Endothelial cell of umbilical vein (primary cell): Measurements from ENCODE around the gene DDX56. TPM values are rescaled to one million over a fixed set of nuclear protein-coding genes. Genes with fewer than 3 reads are reported as not detected.

Experiments used
- BruUV-seq: library from RNA; stranded (reverse); fragments of 400-500 nt; replicated peaks from 2 replicates; lab custom pipeline; 2021; lab: Mats Ljungman, UMichigan
- CTCF ChIA-PET: fragments of 300-600, 350-600 bp; sonication (Branson Sonifier 250); formaldehyde crosslinking; loops from one replicate; lab custom pipeline; 2021; ENCODE audit warnings: antibody characterized with exemption, inconsistent platforms; lab: Charles Lee
- POLR2A ChIA-PET: fragments of 300-600, 350-600 bp; sonication (Branson Sonifier 250); formaldehyde crosslinking; loops from one replicate; lab custom pipeline; 2021; ENCODE audit warnings: antibody characterized with exemption, inconsistent platforms; lab: Charles Lee
- DNase-seq: peaks from one replicate; pipeline ENCODE4 v3.0.0-alpha.2; 2011; ENCODE audit warnings: low read depth, low spot score
- FAIRE-seq: peaks from 2 replicates; lab custom pipeline; 2011; peaks lifted over from hg19 to GRCh38; lab: Jason Lieb, UNC
- H2AFZ ChIP-seq: 2 replicates; pipeline ENCODE4 v1.6.0; 2012; ENCODE audit warnings: low read depth, low read length, control low read depth, inconsistent platforms
- H3K27ac ChIP-seq: 2 replicates; pipeline ENCODE4 v1.5.1; 2011; ENCODE audit warnings: low read depth, mild to moderate bottlenecking, control low read depth, low read length, moderate library complexity; ENCODE audit not compliant: insufficient read depth
- H3K27me3 ChIP-seq, 2 experiments: 2 replicates each; pipeline versions ENCODE4 v1.6.0 to v1.6.1; 2011; ENCODE audit warnings: low read length in 2 of 2, mixed read lengths in 1 of 2; ENCODE audit not compliant: control insufficient read depth in 2 of 2, insufficient read depth in 2 of 2
- H3K36me3 ChIP-seq, 2 experiments: 2 replicates in 1 of 2; 3 replicates in 1 of 2; pipeline ENCODE4 v1.5.1; 2011; ENCODE audit warnings: low read length in 2 of 2, mild to moderate bottlenecking in 1 of 2, moderate library complexity in 1 of 2; ENCODE audit not compliant: control insufficient read depth in 2 of 2, insufficient read depth in 2 of 2; ENCODE audit errors: extremely low read depth in 1 of 2
- H3K4me1 ChIP-seq: 3 replicates; pipeline ENCODE4 v1.5.1; 2011; ENCODE audit warnings: mild to moderate bottlenecking, low read length; ENCODE audit not compliant: control insufficient read depth, insufficient read depth; ENCODE audit errors: extremely low read depth
- H3K4me2 ChIP-seq: 2 replicates; pipeline ENCODE4 v1.6.1; 2011; ENCODE audit warnings: low read length, control low read depth, mixed read lengths; ENCODE audit not compliant: insufficient read depth
- H3K4me3 ChIP-seq, 3 experiments: fragments of 200-600 bp in 1 of 3; sonication (generic), shearing (Covaris generic) in 1 of 3; replicated peaks in 1 of 3; 2 replicates each; pipeline ENCODE4 v1.5.1; 2011 to 2016; ENCODE audit warnings: control low read depth in 3 of 3, low read length in 3 of 3, mild to moderate bottlenecking in 2 of 3, inconsistent platforms in 1 of 3, low read depth in 1 of 3, moderate library complexity in 1 of 3; ENCODE audit not compliant: insufficient read depth in 1 of 3
- H3K79me2 ChIP-seq: 2 replicates; pipeline ENCODE4 v1.6.0; 2012; ENCODE audit warnings: low read length, inconsistent platforms; ENCODE audit not compliant: control insufficient read depth, insufficient read depth
- H3K9ac ChIP-seq: replicated peaks from 2 replicates; pipeline ENCODE3; 2011; ENCODE audit warnings: low read length, control low read depth; ENCODE audit not compliant: insufficient read depth; ENCODE audit errors: extremely low read depth
- H3K9me1 ChIP-seq: replicated peaks from 3 replicates; pipeline ENCODE4 v1.6.0; 2011; ENCODE audit warnings: mild to moderate bottlenecking, low read length; ENCODE audit not compliant: control insufficient read depth, insufficient read depth; ENCODE audit errors: extremely low read depth
- H3K9me3 ChIP-seq: replicated peaks from 2 replicates; pipeline ENCODE4 v1.5.1; 2012; ENCODE audit warnings: low read length, inconsistent platforms; ENCODE audit not compliant: control insufficient read depth, insufficient read depth
- H4K20me1 ChIP-seq: replicated peaks from 2 replicates; pipeline ENCODE3; 2011; ENCODE audit warnings: mild to moderate bottlenecking, low read length; ENCODE audit not compliant: control insufficient read depth, insufficient read depth; ENCODE audit errors: extremely low read depth
- CTCF ChIP-seq, 2 donors: IDR thresholded peaks; 1 replicate in 1 of 2; 2 replicates in 1 of 2; pipeline ENCODE4 v1.5.1; 2011; ENCODE audit warnings: low read length in 2 of 2, mild to moderate bottlenecking in 2 of 2, moderate library complexity in 2 of 2, control low read depth in 1 of 2, inconsistent platforms in 1 of 2, low read depth in 1 of 2; ENCODE audit not compliant: insufficient read depth in 1 of 2; ENCODE audit errors: extremely low read depth in 1 of 2
- EZH2 ChIP-seq: IDR thresholded peaks from 2 replicates; pipeline ENCODE4 v1.6.1; 2012; ENCODE audit warnings: borderline replicate concordance, low read depth, mild to moderate bottlenecking, moderate library complexity, low read length, inconsistent platforms; ENCODE audit not compliant: severe bottlenecking
- FOS ChIP-seq: IDR thresholded peaks from 2 replicates; pipeline ENCODE4 v1.6.1; 2011; ENCODE audit warnings: mild to moderate bottlenecking, low read length, moderate library complexity, borderline replicate concordance; ENCODE audit not compliant: insufficient read depth
- GATA2 ChIP-seq: IDR thresholded peaks from 2 replicates; pipeline ENCODE4 v1.7.0; 2011; ENCODE audit warnings: low read depth, mild to moderate bottlenecking, moderate library complexity, mixed read lengths, low read length; ENCODE audit not compliant: insufficient read length, insufficient read depth
- JUN ChIP-seq: IDR thresholded peaks from 2 replicates; pipeline ENCODE4 v1.6.1; 2011; ENCODE audit warnings: borderline replicate concordance, low read depth; ENCODE audit not compliant: insufficient read length, insufficient read depth
- MAX ChIP-seq: IDR thresholded peaks from 2 replicates; pipeline ENCODE4 v1.6.1; 2011; ENCODE audit not compliant: insufficient read depth, insufficient read length
- MYC ChIP-seq: IDR thresholded peaks from one replicate; pipeline ENCODE4 v1.6.1; 2011; ENCODE audit warnings: mild to moderate bottlenecking, low read depth, low read length
- POLR2A ChIP-seq: IDR thresholded peaks from 2 replicates; pipeline ENCODE4 v1.6.1; 2012; ENCODE audit warnings: low read depth, mild to moderate bottlenecking, control low read depth, low read length
- POLR2AphosphoS5 ChIP-seq: IDR thresholded peaks from 2 replicates; pipeline ENCODE4 v1.6.1; 2012; ENCODE audit warnings: low read depth, mild to moderate bottlenecking, control low read depth, low read length, moderate library complexity; ENCODE audit not compliant: insufficient read depth
- dilution Hi-C: fragments of 300-500 bp; cut with MboI; formaldehyde crosslinking; loops from one replicate; pipeline ENCODE4 v1.15.0; 2019; ENCODE audit warnings: low sequenced_read_pairs; ENCODE audit not compliant: extremely low pct_ligation_motif_present
- intact Hi-C: fragments of 100-400 bp; cut with micrococcal nuclease; formaldehyde crosslinking; loops from one replicate; pipeline ENCODE4 v1.10.0; 2022
- polyA plus RNA-seq, 4 experiments: library from polyadenylated mRNA; depleted of rRNA in 3 of 4; stranded (reverse) in 3 of 4; unstranded in 1 of 4; fragments of >200 nt; gene quantifications; 2 replicates each; pipeline versions ENCODE4 v1.2.1 to v1.2.3, GENCODE V29; 2011 to 2012; ENCODE audit warnings: missing spikeins in 1 of 4
- total RNA-seq: library from RNA; stranded (reverse); gene quantifications from 2 replicates; pipeline ENCODE4 v1.2.3, GENCODE V29; 2021

Gene DDX56
- total and polyA plus RNA-seq, 2 donors (not counting 3 experiments of a cell fraction or from before 2014, with no cell fraction given), result 94.7 to 96.6 TPM

- dilution Hi-C loops, result no loop called here
- H3K79me2 ChIP-seq, result peaks cover 37% of the 10 kb centered on the region
- no peaks in the 10 kb centered on the region for H3K9me3 ChIP-seq
- ChIA-PET POLR2A (no interaction called here), CTCF (interaction anchor here (1.7 kb wide), 1 partner anchor 11 kb away, joined by 6 read pairs; no protein-coding TSS in a partner anchor)
- BruUV-seq, result no TSS peak
- no peaks in the 10 kb centered on the region for H3K9me1 ChIP-seq
- no peak overlapping the region for H3K4me3 ChIP-seq
- H4K20me1 ChIP-seq, result no peaks in the 10 kb centered on the region
- DNase-seq, result no peak
- intact Hi-C loops, result no loop called here
- no peak overlapping the region for H3K9ac ChIP-seq
- no peak overlapping the region for H2AFZ ChIP-seq
- peaks cover 15% of the 10 kb centered on the region for H3K4me1 ChIP-seq
- no peak overlapping the region for H3K27ac ChIP-seq
- no peak for FAIRE-seq
- no peak overlapping the region for H3K4me2 ChIP-seq
- H3K27me3 ChIP-seq, result no peaks in the 10 kb centered on the region
- TF ChIP-seq FOS (no peak), CTCF (IDR thresholded peaks at IDR 0.05; ENCODE audit: extremely low read depth in 1 of 2, insufficient read depth in 1 of 2, low read depth in 1 of 2, low read length in 2 of 2) (no peak), JUN (no peak)
- H3K36me3 ChIP-seq, result peaks cover 15 to 22% of the 10 kb centered on the region in 2 experiments
Observed at GRCh38 chr7:44576228-44576627, 2.5 kb upstream of the DDX56 start.

GRCh38 chr7:44575054-44575453, 1.3 kb upstream of the DDX56 start:
- CTCF ChIA-PET, result interaction anchor here (1.6 to 1.7 kb wide), 2 partner anchors 10 to 561 kb away, joined by 4 to 6 read pairs; no protein-coding TSS in a partner anchor
- no peak for FAIRE-seq
- no peak overlapping the region for H3K9ac ChIP-seq

More at GRCh38 chr7:44575054-44575453, 1.3 kb upstream of the DDX56 start:
- no peak for DNase-seq
- peaks cover 32% of the 10 kb centered on the region for H3K79me2 ChIP-seq
- no peak overlapping the region for H2AFZ ChIP-seq
- TF ChIP-seq JUN (no peak), POLR2A (no peak), MAX (no peak), MYC (no peak), EZH2 (no peak), CTCF (IDR thresholded peaks at IDR 0.05; ENCODE audit: extremely low read depth in 1 of 2, insufficient read depth in 1 of 2, low read depth in 1 of 2, low read length in 2 of 2) (no peak), GATA2 (no peak), POLR2AphosphoS5 (no peak), FOS (no peak)
- peaks cover 24 to 26% of the 10 kb centered on the region in 2 experiments for H3K36me3 ChIP-seq
- H3K4me2 ChIP-seq, result no peak overlapping the region
- no peak overlapping the region for H3K27ac ChIP-seq
- POLR2A ChIA-PET, result no interaction called here
- no peaks in the 10 kb centered on the region for H4K20me1 ChIP-seq
- dilution Hi-C loops, result no loop called here
- H3K4me3 ChIP-seq, result no peak overlapping the region
- no peaks in the 10 kb centered on the region for H3K27me3 ChIP-seq
- intact Hi-C loops, result no loop called here
- H3K9me1 ChIP-seq, result no peaks in the 10 kb centered on the region
- BruUV-seq, result no TSS peak
- peaks cover 9% of the 10 kb centered on the region for H3K4me1 ChIP-seq
- H3K9me3 ChIP-seq, result no peaks in the 10 kb centered on the region
